HEK293T (cell line): Measurements from ENCODE around the gene USH1C.

ENCODE experiments used
- CTCF ChIA-PET: fragments of 350-600 bp; formaldehyde crosslinking; extraction: SDS; loops from one replicate; lab custom pipeline; 2021; ENCODE audit warnings: antibody characterized with exemption, inconsistent platforms; lab: Yijun Ruan, JAX
- POLR2A ChIA-PET: fragments of 350-600 bp; formaldehyde crosslinking; extraction: SDS; loops from one replicate; lab custom pipeline; 2020; ENCODE audit warnings: antibody characterized with exemption, inconsistent platforms; lab: Yijun Ruan, JAX
- DNase-seq: peaks from one replicate; pipeline ENCODE4 v3.0.0; 2012; ENCODE audit warnings: mixed read lengths; ENCODE audit errors: extremely low spot score
- ARNT ChIP-seq: fragments of 450-650 bp; IDR thresholded peaks from 2 replicates; pipeline ENCODE4 v1.6.1; 2017; ENCODE audit warnings: mild to moderate bottlenecking
- BHLHE40 ChIP-seq: fragments of 450-650 bp; IDR thresholded peaks from 2 replicates; pipeline ENCODE4 v1.6.1; 2016; ENCODE audit warnings: mild to moderate bottlenecking, moderate library complexity, borderline replicate concordance
- CTBP1 ChIP-seq: fragments of 450-650 bp; IDR thresholded peaks from 2 replicates; pipeline ENCODE4 v1.6.1; 2016; ENCODE audit warnings: borderline replicate concordance
- ELF4 ChIP-seq: fragments of 450-650 bp; IDR thresholded peaks from 2 replicates; pipeline ENCODE4 v1.6.1; 2017; ENCODE audit warnings: antibody characterized with exemption
- FOXA1 ChIP-seq: fragments of 450-650 bp; IDR thresholded peaks from 2 replicates; pipeline ENCODE4 v1.6.1; 2016; ENCODE audit warnings: mild to moderate bottlenecking
- FOXK2 ChIP-seq: fragments of 450-650 bp; IDR thresholded peaks from 2 replicates; pipeline ENCODE4 v1.6.1; 2016; ENCODE audit warnings: mild to moderate bottlenecking
- FOXM1 ChIP-seq: fragments of 450-650 bp; IDR thresholded peaks from 2 replicates; pipeline ENCODE4 v1.6.1; 2017; ENCODE audit warnings: mild to moderate bottlenecking, borderline replicate concordance
- HDGF ChIP-seq: fragments of 450-650 bp; IDR thresholded peaks from 2 replicates; pipeline ENCODE4 v1.6.1; 2017; ENCODE audit warnings: antibody characterized with exemption, borderline replicate concordance
- L3MBTL2 ChIP-seq: fragments of 450-650 bp; conservative IDR thresholded peaks from 2 replicates; pipeline ENCODE4 v1.6.1; 2016; ENCODE audit warnings: mild to moderate bottlenecking
- LEF1 ChIP-seq: fragments of 450-650 bp; IDR thresholded peaks from 2 replicates; pipeline ENCODE4 v1.6.1; 2017; ENCODE audit warnings: mild to moderate bottlenecking, borderline replicate concordance
- NFRKB ChIP-seq: fragments of 450-650 bp; IDR thresholded peaks from 2 replicates; pipeline ENCODE4 v1.6.1; 2016; ENCODE audit warnings: mild to moderate bottlenecking, moderate library complexity
- PKNOX1 ChIP-seq: fragments of 450-650 bp; IDR thresholded peaks from 2 replicates; pipeline ENCODE4 v1.6.1; 2016
- SP1 ChIP-seq: fragments of 450-650 bp; IDR thresholded peaks from 2 replicates; pipeline ENCODE4 v1.6.1; 2017
- SUZ12 ChIP-seq: fragments of 450-650 bp; IDR thresholded peaks from 2 replicates; pipeline ENCODE4 v1.6.1; 2016; ENCODE audit warnings: mild to moderate bottlenecking
- TARDBP ChIP-seq: fragments of 450-650 bp; IDR thresholded peaks from 2 replicates; pipeline ENCODE4 v1.6.1; 2016
- ZNF384 ChIP-seq: fragments of 450-650 bp; IDR thresholded peaks from 2 replicates; pipeline ENCODE4 v1.6.1; 2016

The USH1C gene

GRCh38 chr11:17579451-17579850, 35.2 kb upstream of the USH1C start:
- TF ChIP-seq HDGF: no peak
- TF ChIP-seq NFRKB: no peak
- TF ChIP-seq FOXM1: no peak
- no peak for TF ChIP-seq ARNT
- no peak for TF ChIP-seq BHLHE40
- TF ChIP-seq TARDBP: no peak
- TF ChIP-seq SUZ12: no peak
- DNase-seq: no peak
- CTCF ChIA-PET: no interaction called here
- POLR2A ChIA-PET: no interaction called here

GRCh38 chr11:17578958-17579357, 34.7 kb upstream of the USH1C start:
- no peak for DNase-seq
- TF ChIP-seq CTBP1: no peak
- TF ChIP-seq BHLHE40: no peak
- TF ChIP-seq TARDBP: no peak
- TF ChIP-seq NFRKB: no peak
- POLR2A ChIA-PET: no interaction called here
- CTCF ChIA-PET: no interaction called here

- CTCF ChIA-PET: interaction anchor here (0.9 kb wide), 1 partner anchor 50 kb away, joined by 3 read pairs; no protein-coding TSS in a partner anchor
- TF ChIP-seq BHLHE40 (no peak), CTBP1 (no peak), L3MBTL2 (no peak), LEF1 (no peak), ZNF384 (no peak), ARNT (no peak), SP1 (no peak), FOXM1 (no peak), FOXA1 (no peak), FOXK2 (no peak), PKNOX1 (no peak), SUZ12 (no peak), TARDBP (no peak)
- DNase-seq: no peak
- POLR2A ChIA-PET: no interaction called here
These were observed 34.1 kb upstream of the USH1C start for GRCh38 chr11:17578296-17578695.

- DNase-seq: no peak
- POLR2A ChIA-PET: no interaction called here
- TF ChIP-seq SUZ12: no peak
- TF ChIP-seq ARNT: no peak
- TF ChIP-seq CTBP1: no peak
- no peak for TF ChIP-seq NFRKB
- TF ChIP-seq HDGF: no peak
- CTCF ChIA-PET: interaction anchor here (1.7 kb wide), 1 partner anchor 155 kb away, joined by 4 read pairs; no protein-coding TSS in a partner anchor
These were observed 31.5 kb upstream of the USH1C start for GRCh38 chr11:17575431-17576425.

- no peak for DNase-seq
- TF ChIP-seq CTBP1 (no peak), NFRKB (no peak)
- POLR2A ChIA-PET: no interaction called here
- CTCF ChIA-PET: no interaction called here
These were observed 30.2 kb upstream of the USH1C start for GRCh38 chr11:17574141-17575091.

- TF ChIP-seq L3MBTL2 (no peak), SP1 (no peak), SUZ12 (no peak), FOXA1 (no peak), HDGF (no peak), ARNT (no peak), ELF4 (no peak), ZNF384 (no peak), CTBP1 (no peak), FOXM1 (no peak), FOXK2 (no peak), BHLHE40 (no peak), PKNOX1 (no peak)
- CTCF ChIA-PET: no interaction called here
- DNase-seq: no peak
- POLR2A ChIA-PET: no interaction called here
These were observed 29.3 kb upstream of the USH1C start for GRCh38 chr11:17573526-17573925.
